ENCODE data around the gene EEFSEC. TPM values are rescaled to one million over a fixed set of nuclear protein-coding genes. Genes with fewer than 3 reads are reported as not detected.

Gene EEFSEC
- total RNA-seq, 1 experiment from 2014 or later, result 9.5 TPM

DNA sequence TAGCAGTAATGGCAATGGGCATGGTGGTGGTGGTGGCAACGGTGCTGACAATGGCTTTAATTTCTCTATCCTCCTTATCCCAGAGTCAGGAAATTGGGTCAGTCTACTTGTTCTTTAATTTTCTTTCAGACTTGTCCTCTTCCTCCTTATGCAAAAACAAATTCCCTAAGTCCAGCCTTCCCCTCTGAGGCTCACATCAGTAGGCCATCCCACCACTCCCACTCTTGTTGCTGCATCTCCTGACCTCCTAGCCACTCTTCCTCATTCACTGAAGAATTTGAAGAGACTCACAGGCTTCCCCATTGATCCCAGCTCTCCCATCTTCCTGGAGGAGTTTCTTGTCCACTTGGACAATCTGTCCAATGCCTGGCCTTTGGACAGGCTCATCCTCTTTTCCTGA, 293.5 kb downstream of the EEFSEC start:
- H4K8ac ChIP-seq (replicated peaks; ENCODE audit: insufficient read length, low read depth, low read length), result no peak overlapping the region
- Mint-ChIP-seq H3K9me3 (peaks cover 5 to 12% of the 10 kb centered on the region in 2 experiments), H3K27me3 (ENCODE audit: low read depth) (peaks cover 81% of the 10 kb centered on the region), H3K36me3 (ENCODE audit: insufficient read depth in 1 of 3, low read depth in 3 of 3) (no peaks in the 10 kb centered on the region; a peak in 1 of 7 replicates), H3K4me3 (no peak overlapping the region), H3K4me1 (peaks cover 4 to 5% of the 10 kb centered on the region in 2 experiments), H3K27ac (no peak overlapping the region)
- no peaks in the 10 kb centered on the region for H3K4me1 ChIP-seq (ENCODE audit: insufficient read depth, low read length)
- H3K79me2 ChIP-seq (ENCODE audit: insufficient read depth, low read length), result no peaks in the 10 kb centered on the region
- no peak overlapping the region for H2BK120ac ChIP-seq (ENCODE audit: low read depth, low read length, poor library complexity, severe bottlenecking)
- no peaks in the 10 kb centered on the region for H3K79me1 ChIP-seq (ENCODE audit: insufficient read depth, low read depth, low read length, poor library complexity, severe bottlenecking)
- no peak overlapping the region for H3K23ac ChIP-seq (ENCODE audit: insufficient read length, low read depth, low read length)
- no peak overlapping the region for H3K4me2 ChIP-seq (ENCODE audit: insufficient read depth, insufficient read length, low read length)
- H4K91ac ChIP-seq (ENCODE audit: insufficient read length, low read depth, low read length), result no peak overlapping the region
- no peak overlapping the region for H2BK12ac ChIP-seq (ENCODE audit: insufficient read length, low read depth, low read length)
- H3K18ac ChIP-seq (ENCODE audit: insufficient read length, low read depth, low read length), result no peak overlapping the region
- H3K27me3 ChIP-seq (ENCODE audit: insufficient read depth, low read length), result no peaks in the 10 kb centered on the region; the same call in 1 of the 2 replicates
- H4K5ac ChIP-seq (ENCODE audit: insufficient read length, low read depth, low read length), result no peak overlapping the region
- H2AFZ ChIP-seq (ENCODE audit: low read length), result no peak overlapping the region
- H3K9me3 ChIP-seq (ENCODE audit: control insufficient read depth, low read depth, low read length), result no peaks in the 10 kb centered on the region
- no peak overlapping the region for H3K56ac ChIP-seq (ENCODE audit: insufficient read length, low read depth, low read length)
- no peak overlapping the region for H3K4ac ChIP-seq (ENCODE audit: low read depth, low read length)
- no peaks in the 10 kb centered on the region for H3K23me2 ChIP-seq (ENCODE audit: insufficient read length, low read depth, low read length, poor library complexity, severe bottlenecking)
- H3K14ac ChIP-seq (ENCODE audit: insufficient read depth, low read length), result no peak overlapping the region
- no peak overlapping the region for H2AK5ac ChIP-seq (ENCODE audit: insufficient read length, low read length)
- H2BK15ac ChIP-seq (ENCODE audit: low read depth, low read length), result no peak overlapping the region
- no peak overlapping the region for H3K27ac ChIP-seq (ENCODE audit: insufficient read length, low read depth, low read length)
- H3T11ph ChIP-seq (ENCODE audit: low read length), result no peak overlapping the region
- TF ChIP-seq, protein P1, sequence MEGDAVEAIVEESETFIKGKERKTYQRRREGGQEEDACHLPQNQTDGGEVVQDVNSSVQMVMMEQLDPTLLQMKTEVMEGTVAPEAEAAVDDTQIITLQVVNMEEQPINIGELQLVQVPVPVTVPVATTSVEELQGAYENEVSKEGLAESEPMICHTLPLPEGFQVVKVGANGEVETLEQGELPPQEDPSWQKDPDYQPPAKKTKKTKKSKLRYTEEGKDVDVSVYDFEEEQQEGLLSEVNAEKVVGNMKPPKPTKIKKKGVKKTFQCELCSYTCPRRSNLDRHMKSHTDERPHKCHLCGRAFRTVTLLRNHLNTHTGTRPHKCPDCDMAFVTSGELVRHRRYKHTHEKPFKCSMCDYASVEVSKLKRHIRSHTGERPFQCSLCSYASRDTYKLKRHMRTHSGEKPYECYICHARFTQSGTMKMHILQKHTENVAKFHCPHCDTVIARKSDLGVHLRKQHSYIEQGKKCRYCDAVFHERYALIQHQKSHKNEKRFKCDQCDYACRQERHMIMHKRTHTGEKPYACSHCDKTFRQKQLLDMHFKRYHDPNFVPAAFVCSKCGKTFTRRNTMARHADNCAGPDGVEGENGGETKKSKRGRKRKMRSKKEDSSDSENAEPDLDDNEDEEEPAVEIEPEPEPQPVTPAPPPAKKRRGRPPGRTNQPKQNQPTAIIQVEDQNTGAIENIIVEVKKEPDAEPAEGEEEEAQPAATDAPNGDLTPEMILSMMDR (conservative IDR thresholded peaks at IDR 0.05), result no peak
- no CpG with 5 or more reads among the region's 1 CpG for WGBS (ENCODE audit: extremely low coverage, insufficient read length, low lambda C conversion rate)
- peaks cover 2% of the 10 kb centered on the region for H4K20me1 ChIP-seq (ENCODE audit: control insufficient read depth, insufficient read depth, insufficient read length)
- no peak overlapping the region for H2BK5ac ChIP-seq (ENCODE audit: insufficient read length, low read length)
- no peak for DNase-seq
- no peak overlapping the region for H3K9ac ChIP-seq (ENCODE audit: extremely low read depth, insufficient read length, low read length)
- H2BK20ac ChIP-seq (ENCODE audit: low read depth, low read length, poor library complexity, severe bottlenecking), result no peak overlapping the region
